Fibroblast of mammary gland (primary cell): ENCODE measurements around the gene SLC4A3.

ENCODE experiments used
- DNase-seq: peaks from one replicate; pipeline ENCODE4 v3.0.0-alpha.2; 2010; ENCODE audit warnings: low read depth
- H3K4me3 ChIP-seq: 2 replicates; pipeline ENCODE4 v1.5.1; 2011; ENCODE audit warnings: low read depth, mild to moderate bottlenecking, low read length, moderate library complexity; ENCODE audit not compliant: control insufficient read depth
- CTCF ChIP-seq: conservative IDR thresholded peaks from 2 replicates; pipeline ENCODE4 v1.5.1; 2011; ENCODE audit warnings: low read depth, low read length, inconsistent platforms; ENCODE audit not compliant: control insufficient read depth, insufficient read depth

SLC4A3 gene

GRCh38 chr2:219618733-219619122 lies 8.7 kb upstream of the SLC4A3 start:
- no peak overlapping the region for H3K4me3 ChIP-seq
- no peak for TF ChIP-seq CTCF
- DNase-seq, result no peak

GRCh38 chr2:219619235-219619634 lies 8.2 kb upstream of the SLC4A3 start:
- no peak overlapping the region for H3K4me3 ChIP-seq
- no peak for DNase-seq
- TF ChIP-seq CTCF, result no peak

GRCh38 chr2:219620546-219620945 lies 6.9 kb upstream of the SLC4A3 start:
- H3K4me3 ChIP-seq, result no peak overlapping the region
- TF ChIP-seq CTCF, result no peak
- DNase-seq, result no peak

GRCh38 chr2:219621935-219622334 lies 5.5 kb upstream of the SLC4A3 start:
- DNase-seq, result no peak
- H3K4me3 ChIP-seq, result no peak overlapping the region
- no peak for TF ChIP-seq CTCF

- no peak overlapping the region for H3K4me3 ChIP-seq
- no peak for DNase-seq
- TF ChIP-seq CTCF, result no peak
Measured at GRCh38 chr2:219622472-219622871, 5.0 kb upstream of the SLC4A3 start.

- no peak for TF ChIP-seq CTCF
- no peak for DNase-seq
- H3K4me3 ChIP-seq, result no peak overlapping the region
Measured at GRCh38 chr2:219624565-219624964, 2.9 kb upstream of the SLC4A3 start.

- no peak for TF ChIP-seq CTCF
Measured at GRCh38 chr2:219625179-219625578, 2.3 kb upstream of the SLC4A3 start.

More at GRCh38 chr2:219625179-219625578, 2.3 kb upstream of the SLC4A3 start:
- no peak overlapping the region for H3K4me3 ChIP-seq
- DNase-seq, result no peak
